Endodermal cell (in vitro differentiated cells): ENCODE data around the gene VAV2. TPM values are rescaled to one million over a fixed set of nuclear protein-coding genes. Genes with fewer than 3 reads are reported as not detected.
A peak's percentile ranks its signal among the peaks of the same experiment; 100 is the strongest.

Experiments used
- DNase-seq: peaks from one replicate; pipeline ENCODE4 v3.0.0-alpha.2; 2017
- H3K27ac ChIP-seq: 2 replicates; pipeline ENCODE4 v1.5.1; 2013; ENCODE audit warnings: mild to moderate bottlenecking, low read depth, low read length, moderate library complexity
- H3K27me3 ChIP-seq: 2 replicates; pipeline ENCODE4 v1.6.1; 2013; ENCODE audit warnings: mild to moderate bottlenecking, low read length, moderate library complexity; ENCODE audit not compliant: insufficient read depth, control insufficient read depth, poor library complexity, severe bottlenecking
- H3K36me3 ChIP-seq: 2 replicates; pipeline ENCODE4 v1.7.0; 2013; ENCODE audit warnings: mild to moderate bottlenecking, low read length, moderate library complexity; ENCODE audit not compliant: control insufficient read depth, insufficient read depth
- H3K4me1 ChIP-seq: one replicate; pipeline ENCODE4 v1.7.0; 2013; ENCODE audit warnings: low read length; ENCODE audit not compliant: control insufficient read depth, insufficient read depth
- H3K4me3 ChIP-seq: 2 replicates; pipeline ENCODE4 v1.5.1; 2013; ENCODE audit warnings: mild to moderate bottlenecking, low read length, moderate library complexity
- H3K9ac ChIP-seq: 2 replicates; pipeline ENCODE4 v1.6.1; 2013; ENCODE audit warnings: mild to moderate bottlenecking, low read length, moderate library complexity; ENCODE audit not compliant: poor library complexity, severe bottlenecking; ENCODE audit errors: extremely low read depth
- H3K9me3 ChIP-seq: 2 replicates; pipeline ENCODE4 v1.6.1; 2013; ENCODE audit warnings: mild to moderate bottlenecking, low read length, moderate library complexity; ENCODE audit not compliant: control insufficient read depth
- H3K27ac Mint-ChIP-seq: 2 replicates; pipeline ENCODE4 v1.8.0; 2020; ENCODE audit warnings: mixed read lengths
- H3K27me3 Mint-ChIP-seq: 2 replicates; pipeline ENCODE4 v1.8.0; 2021; ENCODE audit warnings: mild to moderate bottlenecking, mixed read lengths; ENCODE audit not compliant: insufficient read depth
- H3K36me3 Mint-ChIP-seq: 2 replicates; pipeline ENCODE4 v1.8.0; 2020; ENCODE audit warnings: low read depth, mixed read lengths
- H3K4me1 Mint-ChIP-seq: 2 replicates; pipeline ENCODE4 v1.8.0; 2020; ENCODE audit warnings: mixed read lengths
- H3K4me3 Mint-ChIP-seq: 2 replicates; pipeline ENCODE4 v1.8.0; 2020; ENCODE audit warnings: mild to moderate bottlenecking, moderate library complexity, mixed read lengths
- H3K9me3 Mint-ChIP-seq: 2 replicates; pipeline ENCODE4 v1.8.0; 2020; ENCODE audit warnings: mild to moderate bottlenecking, mixed read lengths
- CTCF ChIP-seq: fragments of 200-600 bp; sonication (generic); conservative IDR thresholded peaks from 2 replicates; pipeline ENCODE4 v1.5.0; 2021; ENCODE audit warnings: antibody characterized with exemption, mild to moderate bottlenecking
- WGBS, 2 experiments: methylation state at CpG; one replicate each; pipeline versions ENCODE4 v1.1.5 to v1.1.7; 2013; ENCODE audit warnings: missing lambda C conversion rate in 2 of 2, mixed read lengths in 1 of 2; ENCODE audit not compliant: insufficient coverage in 1 of 2, insufficient read length in 1 of 2; 5-methylcytosine and 5-hydroxymethylcytosine counted together
- total RNA-seq, 2 donors: library from RNA; stranded (reverse); fragmentation: NEBNext Ultra II Directional in 1 of 2; extraction: Animal tissue kit (Norgen Biotek cat#: 25700) in 1 of 2; gene quantifications; 2 replicates in 1 of 2; 3 replicates in 1 of 2; pipeline ENCODE4 v1.2.1, GENCODE V29; 2021

The VAV2 gene
- total RNA-seq, 2 donors from 2014 or later = 29.8 to 35.9 TPM

- Histone ChIP-seq H3K4me1 (no peaks in the 10 kb centered on the region), H3K27me3 (no peaks in the 10 kb centered on the region), H3K9me3 (peaks cover 13% of the 10 kb centered on the region), H3K9ac (no peak overlapping the region), H3K4me3 (no peak overlapping the region), H3K27ac (no peak overlapping the region), H3K36me3 (no peaks in the 10 kb centered on the region)
- no peak overlapping the region for H3K4me3 Mint-ChIP-seq
- no peaks in the 10 kb centered on the region for H3K27me3 Mint-ChIP-seq
- peaks cover 4% of the 10 kb centered on the region for H3K4me1 Mint-ChIP-seq
- no peak for DNase-seq
- no peak overlapping the region for H3K27ac Mint-ChIP-seq
- WGBS, 2 experiments = 94 to 100% methylated on average over 5 to 12 of the region's 12 CpGs
- H3K9me3 Mint-ChIP-seq = peaks cover 19% of the 10 kb centered on the region
- TF ChIP-seq CTCF = no peak
- peaks cover 9% of the 10 kb centered on the region for H3K36me3 Mint-ChIP-seq
Observed at GRCh38 chr9:133968428-133968827, 23.7 kb downstream of the VAV2 start.

- no peaks in the 10 kb centered on the region for H3K27me3 Mint-ChIP-seq
- peaks cover 19% of the 10 kb centered on the region for H3K9me3 Mint-ChIP-seq
- Histone ChIP-seq H3K4me1 (no peaks in the 10 kb centered on the region), H3K9me3 (peaks cover 13% of the 10 kb centered on the region), H3K36me3 (no peaks in the 10 kb centered on the region), H3K27me3 (no peaks in the 10 kb centered on the region), H3K4me3 (no peak overlapping the region), H3K27ac (no peak overlapping the region), H3K9ac (no peak overlapping the region)
- no peak overlapping the region for H3K4me3 Mint-ChIP-seq
- no peak overlapping the region for H3K27ac Mint-ChIP-seq
- no peak for TF ChIP-seq CTCF
- no peak for DNase-seq
- no peaks in the 10 kb centered on the region for H3K4me1 Mint-ChIP-seq
- peaks cover 9% of the 10 kb centered on the region for H3K36me3 Mint-ChIP-seq
- WGBS, 2 experiments = 86 to 94% methylated on average over 1 to 6 of the region's 7 CpGs
Observed at GRCh38 chr9:133967024-133967741, 24.9 kb downstream of the VAV2 start.

- peaks cover 17% of the 10 kb centered on the region for H3K4me1 Mint-ChIP-seq
- peaks cover 19% of the 10 kb centered on the region for H3K9me3 Mint-ChIP-seq
- H3K36me3 ChIP-seq = no peaks in the 10 kb centered on the region
- H3K36me3 Mint-ChIP-seq = peaks cover 9% of the 10 kb centered on the region
- H3K27me3 Mint-ChIP-seq = no peaks in the 10 kb centered on the region
- H3K27me3 ChIP-seq = no peaks in the 10 kb centered on the region
- H3K4me3 ChIP-seq = peak overlapping the region; percentile 45
- peaks cover 13% of the 10 kb centered on the region for H3K9me3 ChIP-seq
- WGBS, 2 experiments = 96% methylated on average over 1 of the region's 2 CpGs; no CpG with 5 or more reads in 1 of the 2 experiments
- no peak overlapping the region for H3K4me3 Mint-ChIP-seq
- TF ChIP-seq CTCF = no peak
- DNase-seq = no peak
- no peak overlapping the region for H3K9ac ChIP-seq
- no peaks in the 10 kb centered on the region for H3K4me1 ChIP-seq
- no peak overlapping the region for H3K27ac Mint-ChIP-seq
- H3K27ac ChIP-seq = no peak overlapping the region
Observed at GRCh38 chr9:133964463-133964862, 27.7 kb downstream of the VAV2 start.
